Stimulated activated naive CD8-positive, alpha-beta T cell treated with anti-CD3 and anti-CD28 coated beads, Interleukin-15, Interleukin-2, amounts not matched to agents 100 ng/mL and 50 ng/mL, for 24 hours (primary cell): Measurements from ENCODE around the gene PKP4.

ENCODE experiments used
- H3K27ac Mint-ChIP-seq: one replicate; pipeline ENCODE4 v1.8.0; 2021; ENCODE audit warnings: mild to moderate bottlenecking, mixed read lengths
- H3K27me3 Mint-ChIP-seq: one replicate; pipeline ENCODE4 v1.8.0; 2021; ENCODE audit warnings: mixed read lengths
- H3K36me3 Mint-ChIP-seq: one replicate; pipeline ENCODE4 v1.8.0; 2021; ENCODE audit warnings: low read depth, mixed read lengths
- H3K4me1 Mint-ChIP-seq: one replicate; pipeline ENCODE4 v1.8.0; 2021; ENCODE audit warnings: low read depth, mixed read lengths
- H3K4me3 Mint-ChIP-seq: one replicate; pipeline ENCODE4 v1.8.0; 2021; ENCODE audit warnings: mild to moderate bottlenecking, mixed read lengths
- H3K9me3 Mint-ChIP-seq: one replicate; pipeline ENCODE4 v1.8.0; 2021; ENCODE audit warnings: mixed read lengths

The PKP4 gene

GRCh38 chr2:158529379-158530259 lies 72.9 kb downstream of the PKP4 start:
- Mint-ChIP-seq H3K9me3 (no peaks in the 10 kb centered on the region), H3K27ac (no peak overlapping the region), H3K27me3 (no peaks in the 10 kb centered on the region), H3K36me3 (no peaks in the 10 kb centered on the region), H3K4me1 (no peaks in the 10 kb centered on the region), H3K4me3 (no peak overlapping the region)

- Mint-ChIP-seq H3K36me3 (peaks cover 4% of the 10 kb centered on the region), H3K4me3 (no peak overlapping the region), H3K27ac (peak overlapping the region; percentile 16), H3K9me3 (no peaks in the 10 kb centered on the region), H3K27me3 (no peaks in the 10 kb centered on the region), H3K4me1 (no peaks in the 10 kb centered on the region)
Measured at GRCh38 chr2:158530829-158531228, 74.1 kb downstream of the PKP4 start.

- H3K27ac Mint-ChIP-seq = no peak overlapping the region
- no peaks in the 10 kb centered on the region for H3K9me3 Mint-ChIP-seq
- H3K36me3 Mint-ChIP-seq = peaks cover 14% of the 10 kb centered on the region
- H3K4me3 Mint-ChIP-seq = no peak overlapping the region
- H3K4me1 Mint-ChIP-seq = no peaks in the 10 kb centered on the region
- H3K27me3 Mint-ChIP-seq = no peaks in the 10 kb centered on the region
Measured at GRCh38 chr2:158533009-158533408, 76.3 kb downstream of the PKP4 start.

GRCh38 chr2:158539176-158540005 lies 82.6 kb downstream of the PKP4 start:
- Mint-ChIP-seq H3K9me3 (no peaks in the 10 kb centered on the region), H3K4me3 (no peak overlapping the region), H3K27ac (no peak overlapping the region), H3K27me3 (no peaks in the 10 kb centered on the region), H3K4me1 (no peaks in the 10 kb centered on the region), H3K36me3 (peaks cover 26% of the 10 kb centered on the region)

- Mint-ChIP-seq H3K27ac (no peak overlapping the region), H3K4me1 (peaks cover 7% of the 10 kb centered on the region), H3K4me3 (no peak overlapping the region), H3K27me3 (no peaks in the 10 kb centered on the region), H3K36me3 (peaks cover 24% of the 10 kb centered on the region), H3K9me3 (no peaks in the 10 kb centered on the region)
Measured at GRCh38 chr2:158542577-158542976, 85.8 kb downstream of the PKP4 start.

- H3K36me3 Mint-ChIP-seq = peaks cover 25% of the 10 kb centered on the region
- H3K4me3 Mint-ChIP-seq = no peak overlapping the region
- H3K27ac Mint-ChIP-seq = no peak overlapping the region
- no peaks in the 10 kb centered on the region for H3K27me3 Mint-ChIP-seq
- H3K9me3 Mint-ChIP-seq = no peaks in the 10 kb centered on the region
- H3K4me1 Mint-ChIP-seq = peaks cover 7% of the 10 kb centered on the region
Measured at GRCh38 chr2:158543957-158544356, 87.2 kb downstream of the PKP4 start.

- no peak overlapping the region for H3K27ac Mint-ChIP-seq
- H3K9me3 Mint-ChIP-seq = no peaks in the 10 kb centered on the region
Measured at GRCh38 chr2:158544998-158545397, 88.2 kb downstream of the PKP4 start.

GRCh38 chr2:158546412-158547144 lies 89.8 kb downstream of the PKP4 start:
- Mint-ChIP-seq H3K27me3 (no peaks in the 10 kb centered on the region), H3K9me3 (no peaks in the 10 kb centered on the region), H3K27ac (no peak overlapping the region), H3K4me1 (peaks cover 7% of the 10 kb centered on the region), H3K4me3 (no peak overlapping the region), H3K36me3 (peaks cover 27% of the 10 kb centered on the region)

More at GRCh38 chr2:158544998-158545397, 88.2 kb downstream of the PKP4 start:
- Mint-ChIP-seq H3K36me3 (peaks cover 27% of the 10 kb centered on the region), H3K4me3 (no peak overlapping the region), H3K27me3 (no peaks in the 10 kb centered on the region), H3K4me1 (peaks cover 7% of the 10 kb centered on the region)

GRCh38 chr2:158553257-158553656 lies 96.5 kb downstream of the PKP4 start:
- H3K27ac Mint-ChIP-seq = no peak overlapping the region
- no peaks in the 10 kb centered on the region for H3K27me3 Mint-ChIP-seq
- H3K9me3 Mint-ChIP-seq = no peaks in the 10 kb centered on the region
- no peaks in the 10 kb centered on the region for H3K4me1 Mint-ChIP-seq
- H3K4me3 Mint-ChIP-seq = no peak overlapping the region
- peaks cover 7% of the 10 kb centered on the region for H3K36me3 Mint-ChIP-seq

GRCh38 chr2:158554996-158555395 lies 98.2 kb downstream of the PKP4 start:
- Mint-ChIP-seq H3K4me1 (no peaks in the 10 kb centered on the region), H3K27ac (no peak overlapping the region), H3K27me3 (no peaks in the 10 kb centered on the region), H3K36me3 (no peaks in the 10 kb centered on the region), H3K9me3 (no peaks in the 10 kb centered on the region), H3K4me3 (no peak overlapping the region)

GRCh38 chr2:158556124-158556523 lies 99.4 kb downstream of the PKP4 start:
- no peak overlapping the region for H3K4me3 Mint-ChIP-seq
- H3K36me3 Mint-ChIP-seq = no peaks in the 10 kb centered on the region
- H3K27ac Mint-ChIP-seq = no peak overlapping the region
- no peaks in the 10 kb centered on the region for H3K4me1 Mint-ChIP-seq
- H3K27me3 Mint-ChIP-seq = no peaks in the 10 kb centered on the region
- no peaks in the 10 kb centered on the region for H3K9me3 Mint-ChIP-seq

- no peak overlapping the region for H3K4me3 Mint-ChIP-seq
Measured at GRCh38 chr2:158557752-158558151, 101.0 kb downstream of the PKP4 start.

GRCh38 chr2:158559252-158559651 lies 102.5 kb downstream of the PKP4 start:
- H3K4me3 Mint-ChIP-seq = no peak overlapping the region
- H3K27ac Mint-ChIP-seq = no peak overlapping the region
- no peaks in the 10 kb centered on the region for H3K9me3 Mint-ChIP-seq
- H3K27me3 Mint-ChIP-seq = no peaks in the 10 kb centered on the region
- no peaks in the 10 kb centered on the region for H3K4me1 Mint-ChIP-seq
- H3K36me3 Mint-ChIP-seq = no peaks in the 10 kb centered on the region

More at GRCh38 chr2:158557752-158558151, 101.0 kb downstream of the PKP4 start:
- no peaks in the 10 kb centered on the region for H3K27me3 Mint-ChIP-seq
- H3K27ac Mint-ChIP-seq = no peak overlapping the region
- H3K9me3 Mint-ChIP-seq = no peaks in the 10 kb centered on the region
- H3K36me3 Mint-ChIP-seq = no peaks in the 10 kb centered on the region
- H3K4me1 Mint-ChIP-seq = no peaks in the 10 kb centered on the region

- no peak overlapping the region for H3K4me3 Mint-ChIP-seq
- no peaks in the 10 kb centered on the region for H3K4me1 Mint-ChIP-seq
- no peaks in the 10 kb centered on the region for H3K27me3 Mint-ChIP-seq
- no peak overlapping the region for H3K27ac Mint-ChIP-seq
- H3K36me3 Mint-ChIP-seq = no peaks in the 10 kb centered on the region
- no peaks in the 10 kb centered on the region for H3K9me3 Mint-ChIP-seq
Measured at GRCh38 chr2:158560259-158560658, 103.5 kb downstream of the PKP4 start.

GRCh38 chr2:158561054-158561453 lies 104.3 kb downstream of the PKP4 start:
- H3K27ac Mint-ChIP-seq = no peak overlapping the region
- no peak overlapping the region for H3K4me3 Mint-ChIP-seq
- H3K9me3 Mint-ChIP-seq = no peaks in the 10 kb centered on the region
- no peaks in the 10 kb centered on the region for H3K4me1 Mint-ChIP-seq
- H3K27me3 Mint-ChIP-seq = no peaks in the 10 kb centered on the region
- no peaks in the 10 kb centered on the region for H3K36me3 Mint-ChIP-seq
